ENCODE data around the gene FBN2. TPM values are rescaled to one million over a fixed set of nuclear protein-coding genes. Genes with fewer than 3 reads are reported as not detected.

Gene FBN2
- total and polyA plus RNA-seq, 9 of the 15 experiments (the other 6 are each of a cell fraction or from before 2014, with no cell fraction given): 0.01 to 0.09 TPM; not detected in 7

DNA sequence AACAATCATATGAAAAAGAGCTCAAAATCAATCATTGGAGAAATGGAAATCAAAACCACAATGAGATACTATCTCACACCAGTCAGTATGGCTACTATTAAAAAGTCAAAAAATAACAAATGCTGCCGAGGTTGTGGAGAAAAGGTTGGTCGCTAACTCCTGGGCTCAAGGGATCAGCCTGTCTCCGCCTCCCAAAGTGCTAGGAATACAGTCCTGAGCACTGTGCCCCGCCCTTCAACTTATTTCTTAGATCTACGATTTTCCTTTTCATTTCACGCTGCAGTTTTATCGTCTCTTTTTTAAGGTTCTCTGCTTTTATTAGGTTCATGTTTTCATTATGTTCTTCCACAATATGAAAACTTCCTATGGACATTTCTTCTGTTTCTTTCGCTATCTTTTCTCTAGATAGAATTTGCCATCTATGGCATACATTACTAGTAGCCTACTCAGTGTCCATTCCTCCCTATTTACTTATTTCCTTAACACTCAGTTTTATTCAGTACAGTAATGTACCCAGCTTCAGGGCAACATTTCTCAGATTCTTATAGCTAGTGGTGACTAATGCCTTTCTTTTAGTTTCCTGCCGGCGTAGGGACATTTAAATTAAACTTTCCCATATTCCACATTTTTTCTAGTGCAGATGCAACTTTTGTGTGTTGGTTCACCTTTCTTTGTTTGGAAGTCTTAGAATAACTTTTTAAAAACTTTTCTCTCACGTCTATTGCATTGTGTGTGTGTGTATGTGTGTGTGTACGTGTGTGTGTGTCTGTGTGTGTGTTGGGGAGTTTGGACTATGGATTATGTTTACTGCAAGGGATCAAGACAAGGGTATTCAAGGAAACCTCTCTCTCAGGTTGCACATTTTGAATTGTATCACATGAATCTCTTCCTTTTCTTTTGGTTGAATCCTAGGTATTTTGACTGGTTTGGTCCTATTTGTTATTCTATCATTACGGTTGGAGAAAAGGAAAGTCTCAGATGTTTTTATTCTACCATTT is 21.6 kb upstream of the FBN2 start:
- intact Hi-C loops (cut with micrococcal nuclease) (no loop called here), in situ Hi-C loops (cut with MboI) (no loop called here)
- Histone ChIP-seq H3K9me3 (replicated peaks; ENCODE audit: control insufficient read depth, insufficient read depth, low read depth, low read length) (no peaks in the 10 kb centered on the region), H3K36me3 (ENCODE audit: control insufficient read depth, insufficient read depth, low read length) (no peaks in the 10 kb centered on the region), H3K4me1 (replicated peaks in 1 of 2; ENCODE audit: control insufficient read depth in 2 of 2, insufficient read depth in 2 of 2, low read length in 2 of 2) (no peaks in the 10 kb centered on the region), H3K79me2 (ENCODE audit: control insufficient read depth, insufficient read depth, low read length) (no peaks in the 10 kb centered on the region), H3K27ac (ENCODE audit: extremely low read depth, low read depth, low read length) (no peak overlapping the region), H3K4me2 (ENCODE audit: insufficient read depth, low read length) (no peak overlapping the region), H3K9ac (ENCODE audit: insufficient read depth in 1 of 2, low read depth in 2 of 2, low read length in 2 of 2) (no peak overlapping the region), H3K9me1 (ENCODE audit: control insufficient read depth, insufficient read depth, low read length) (no peaks in the 10 kb centered on the region), H3K4me3 (no peak overlapping the region), H2AFZ (ENCODE audit: low read depth, low read length) (no peak overlapping the region), H3K27me3 (ENCODE audit: control insufficient read depth in 2 of 2, insufficient read depth in 2 of 2, low read length in 2 of 2) (no peaks in the 10 kb centered on the region), H4K20me1 (replicated peaks; ENCODE audit: control insufficient read depth, insufficient read depth, low read length) (no peaks in the 10 kb centered on the region)
- WGBS (ENCODE audit: insufficient coverage, low coverage, missing lambda C conversion rate): 2% methylated on average over 13 of the region's 13 CpGs
- FAIRE-seq: no peak
- DNase-seq (ENCODE audit: extremely low read depth in 1 of 4, low spot score in 3 of 4): no peak
- BruUV-seq (replicated peaks): no TSS peak
- CTCF ChIA-PET (ENCODE audit: low intra/inter-chr PET ratio): no interaction called here
- no peak for TF ChIP-seq BDP1 (IDR thresholded peaks at IDR 0.05; ENCODE audit: insufficient read depth, insufficient read length)
- TF ChIP-seq, protein P1, sequence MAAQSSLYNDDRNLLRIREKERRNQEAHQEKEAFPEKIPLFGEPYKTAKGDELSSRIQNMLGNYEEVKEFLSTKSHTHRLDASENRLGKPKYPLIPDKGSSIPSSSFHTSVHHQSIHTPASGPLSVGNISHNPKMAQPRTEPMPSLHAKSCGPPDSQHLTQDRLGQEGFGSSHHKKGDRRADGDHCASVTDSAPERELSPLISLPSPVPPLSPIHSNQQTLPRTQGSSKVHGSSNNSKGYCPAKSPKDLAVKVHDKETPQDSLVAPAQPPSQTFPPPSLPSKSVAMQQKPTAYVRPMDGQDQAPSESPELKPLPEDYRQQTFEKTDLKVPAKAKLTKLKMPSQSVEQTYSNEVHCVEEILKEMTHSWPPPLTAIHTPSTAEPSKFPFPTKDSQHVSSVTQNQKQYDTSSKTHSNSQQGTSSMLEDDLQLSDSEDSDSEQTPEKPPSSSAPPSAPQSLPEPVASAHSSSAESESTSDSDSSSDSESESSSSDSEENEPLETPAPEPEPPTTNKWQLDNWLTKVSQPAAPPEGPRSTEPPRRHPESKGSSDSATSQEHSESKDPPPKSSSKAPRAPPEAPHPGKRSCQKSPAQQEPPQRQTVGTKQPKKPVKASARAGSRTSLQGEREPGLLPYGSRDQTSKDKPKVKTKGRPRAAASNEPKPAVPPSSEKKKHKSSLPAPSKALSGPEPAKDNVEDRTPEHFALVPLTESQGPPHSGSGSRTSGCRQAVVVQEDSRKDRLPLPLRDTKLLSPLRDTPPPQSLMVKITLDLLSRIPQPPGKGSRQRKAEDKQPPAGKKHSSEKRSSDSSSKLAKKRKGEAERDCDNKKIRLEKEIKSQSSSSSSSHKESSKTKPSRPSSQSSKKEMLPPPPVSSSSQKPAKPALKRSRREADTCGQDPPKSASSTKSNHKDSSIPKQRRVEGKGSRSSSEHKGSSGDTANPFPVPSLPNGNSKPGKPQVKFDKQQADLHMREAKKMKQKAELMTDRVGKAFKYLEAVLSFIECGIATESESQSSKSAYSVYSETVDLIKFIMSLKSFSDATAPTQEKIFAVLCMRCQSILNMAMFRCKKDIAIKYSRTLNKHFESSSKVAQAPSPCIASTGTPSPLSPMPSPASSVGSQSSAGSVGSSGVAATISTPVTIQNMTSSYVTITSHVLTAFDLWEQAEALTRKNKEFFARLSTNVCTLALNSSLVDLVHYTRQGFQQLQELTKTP (IDR thresholded peaks at IDR 0.05; ENCODE audit: low read depth in 1 of 2, partially characterized antibody in 2 of 2): no peak
- TF ChIP-seq, protein P2, sequence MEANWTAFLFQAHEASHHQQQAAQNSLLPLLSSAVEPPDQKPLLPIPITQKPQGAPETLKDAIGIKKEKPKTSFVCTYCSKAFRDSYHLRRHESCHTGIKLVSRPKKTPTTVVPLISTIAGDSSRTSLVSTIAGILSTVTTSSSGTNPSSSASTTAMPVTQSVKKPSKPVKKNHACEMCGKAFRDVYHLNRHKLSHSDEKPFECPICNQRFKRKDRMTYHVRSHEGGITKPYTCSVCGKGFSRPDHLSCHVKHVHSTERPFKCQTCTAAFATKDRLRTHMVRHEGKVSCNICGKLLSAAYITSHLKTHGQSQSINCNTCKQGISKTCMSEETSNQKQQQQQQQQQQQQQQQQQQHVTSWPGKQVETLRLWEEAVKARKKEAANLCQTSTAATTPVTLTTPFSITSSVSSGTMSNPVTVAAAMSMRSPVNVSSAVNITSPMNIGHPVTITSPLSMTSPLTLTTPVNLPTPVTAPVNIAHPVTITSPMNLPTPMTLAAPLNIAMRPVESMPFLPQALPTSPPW (CRISPR knock-in tag; IDR thresholded peaks at IDR 0.05): no peak
- no peak for TF ChIP-seq NCOA2 (IDR thresholded peaks at IDR 0.05; ENCODE audit: partially characterized antibody in 2 of 2)
- TF ChIP-seq POLR2AphosphoS5 (IDR thresholded peaks at IDR 0.05; ENCODE audit: control insufficient read depth, insufficient read depth, low read depth, low read length): no peak
- ATAC-seq: no peak
- POLR2A ChIA-PET: no interaction called here
